DMS153 treated with DMSO at 0.1 percent for 48 hours (cell line): ENCODE results near the gene SMAD5.

Experiments used
- DNase-seq: peaks from one replicate; lab custom pipeline; 2025; ENCODE audit not compliant: unreplicated experiment; lab: John Stamatoyannopoulos, UW

Gene SMAD5

DNA sequence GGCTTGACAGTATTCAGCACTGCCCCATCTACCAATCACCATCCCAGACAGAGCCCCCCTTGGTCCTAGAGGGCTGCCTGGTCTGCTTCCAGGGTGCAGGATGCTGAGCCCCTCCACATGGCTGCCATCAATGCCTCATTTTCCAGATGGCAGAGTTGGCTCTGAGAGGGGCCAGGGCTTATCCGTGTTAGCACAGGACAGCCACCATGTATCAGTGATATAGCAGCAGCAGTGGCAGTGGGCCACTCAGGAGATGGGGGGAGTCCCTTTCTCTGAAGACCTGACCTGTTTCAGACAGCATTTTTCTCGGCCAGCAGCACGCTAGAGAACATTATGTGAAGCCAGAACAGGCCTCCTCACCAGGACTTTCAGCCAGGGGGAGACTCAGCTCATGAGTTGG lies 61.9 kb downstream of the SMAD5 start:
- DNase-seq = no peak

DNA sequence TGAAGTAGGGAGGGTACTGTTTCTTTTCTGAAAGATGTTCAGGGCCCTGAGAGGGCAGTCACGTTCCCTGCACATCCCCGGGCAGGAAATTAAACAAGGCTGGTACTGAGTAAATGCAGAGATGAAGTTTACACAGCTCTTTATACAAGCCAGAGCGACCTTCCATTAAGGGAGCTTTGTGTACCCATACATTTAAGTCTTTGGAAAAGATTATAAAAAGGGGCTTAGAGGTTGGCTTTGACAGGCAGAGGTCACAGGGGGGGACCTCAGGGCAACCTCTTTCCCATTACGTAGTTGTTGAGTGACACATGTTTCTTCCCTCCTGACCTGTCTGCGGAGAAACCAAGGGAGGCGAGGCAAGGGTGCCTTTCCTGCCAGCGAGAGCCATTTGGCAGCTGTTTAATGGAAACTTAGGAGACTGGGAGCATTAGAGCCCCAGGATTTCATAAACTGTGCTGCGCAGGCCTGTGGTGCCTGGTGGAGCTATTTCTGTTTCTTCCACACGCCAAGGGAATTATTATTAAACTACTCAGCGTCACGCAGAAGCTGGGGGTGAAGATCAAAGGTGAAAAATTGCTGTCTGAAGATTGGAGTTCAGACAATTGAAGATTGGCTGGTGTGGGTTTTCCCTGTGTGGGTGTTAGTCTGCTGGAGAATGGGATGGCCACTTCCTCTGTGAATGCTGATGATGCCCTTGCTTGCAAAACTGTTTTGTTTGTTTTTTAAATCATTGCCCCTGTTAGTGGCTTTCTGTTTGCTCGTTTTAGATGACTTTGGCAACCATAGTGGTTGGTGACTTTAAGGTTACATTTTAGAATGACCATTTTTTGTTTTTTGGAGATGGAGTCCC lies 63.6 kb downstream of the SMAD5 start:
- no peak for DNase-seq

DNA sequence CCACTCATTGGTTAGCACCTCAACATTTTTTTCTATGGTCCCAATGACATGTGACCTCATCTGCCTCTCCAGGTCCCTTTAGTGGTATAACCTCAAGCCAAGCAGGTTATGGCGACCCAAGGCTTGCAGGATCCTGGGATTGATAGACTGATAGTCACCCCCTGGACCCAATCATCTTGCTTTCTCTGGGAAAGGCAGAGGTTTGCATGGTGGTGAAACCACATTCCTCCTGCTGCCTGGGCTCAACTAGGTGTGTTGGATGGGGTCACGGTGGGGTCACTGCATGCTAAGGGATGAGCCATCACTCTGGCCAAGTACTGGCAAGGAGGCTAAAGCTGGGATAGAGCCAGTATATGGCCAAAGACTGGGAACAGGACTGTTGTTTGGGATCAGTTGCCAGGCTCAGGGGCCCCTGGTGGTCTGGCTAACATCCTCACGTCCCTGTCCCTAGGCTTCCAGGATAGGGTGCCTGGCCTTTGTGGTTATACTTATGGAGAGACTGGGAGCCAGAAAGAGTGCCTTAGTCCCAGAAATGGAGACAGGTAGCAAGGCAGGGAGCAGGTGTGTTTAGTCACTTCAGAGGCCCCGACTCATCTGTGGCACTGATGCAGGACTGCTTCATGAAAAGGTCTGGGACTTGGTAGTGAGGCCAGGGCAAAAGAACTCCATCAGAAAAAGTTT lies 65.0 kb downstream of the SMAD5 start:
- DNase-seq = no peak

DNA sequence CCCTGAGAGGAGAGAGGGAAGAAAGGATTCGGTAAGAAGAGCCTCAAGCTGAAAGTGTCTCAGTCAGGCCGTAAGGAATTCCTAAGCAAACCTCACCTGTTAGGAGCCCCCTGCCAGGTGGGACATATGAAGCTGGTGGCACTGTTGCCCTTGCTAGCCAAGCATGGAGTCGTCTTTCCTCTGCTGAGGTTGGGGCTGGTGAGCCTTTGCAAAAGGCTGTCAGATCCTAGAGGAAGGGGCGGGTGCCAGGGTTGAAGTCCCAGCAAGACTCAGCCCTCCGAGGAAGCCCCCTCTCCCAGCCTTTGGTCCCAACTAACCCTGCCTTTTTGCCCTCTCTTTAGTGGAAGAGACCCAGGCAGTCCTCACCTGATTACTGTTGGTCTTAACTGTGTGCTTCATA lies 65.8 kb downstream of the SMAD5 start:
- no peak for DNase-seq

DNA sequence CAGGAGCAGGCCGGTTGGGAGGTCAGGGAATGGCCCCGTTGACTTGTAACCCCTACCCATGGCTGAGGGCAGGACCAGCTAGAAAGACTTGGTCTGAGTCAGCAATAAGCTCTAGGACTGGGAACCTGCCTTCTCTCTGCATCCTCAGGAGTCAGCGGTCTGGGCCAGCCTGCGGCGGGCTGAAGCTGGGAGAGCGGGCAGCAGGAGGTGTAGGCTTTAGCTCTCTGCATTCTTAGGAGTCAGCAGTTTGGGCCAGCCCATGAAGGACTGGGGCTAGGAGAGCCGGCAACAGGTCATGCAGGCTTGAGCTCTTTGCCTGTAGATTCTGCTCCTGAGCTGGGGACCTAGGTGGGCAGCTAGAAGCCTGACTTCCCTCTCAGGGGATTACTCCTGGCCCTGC lies 66.8 kb downstream of the SMAD5 start:
- DNase-seq = no peak

DNA sequence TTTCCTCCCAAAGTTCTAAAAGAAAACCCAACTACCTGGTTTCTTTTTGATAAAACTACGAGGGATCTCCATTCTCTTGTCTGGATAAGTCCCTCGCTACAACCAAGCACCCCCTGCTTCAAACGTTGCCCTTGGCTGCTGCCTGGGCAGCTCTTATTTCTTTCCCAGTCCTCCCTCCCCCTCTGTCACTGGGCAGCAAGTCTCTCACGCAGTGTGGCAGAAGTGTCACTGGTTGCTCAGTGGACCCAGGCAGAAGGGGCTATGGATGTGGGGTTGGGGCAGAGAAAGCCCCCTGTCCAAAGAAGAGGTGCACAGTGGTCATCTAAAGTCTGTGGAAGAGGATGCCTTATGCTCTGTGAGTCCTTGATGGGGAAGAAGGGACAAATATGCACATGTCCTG lies 67.5 kb downstream of the SMAD5 start:
- no peak for DNase-seq

DNA sequence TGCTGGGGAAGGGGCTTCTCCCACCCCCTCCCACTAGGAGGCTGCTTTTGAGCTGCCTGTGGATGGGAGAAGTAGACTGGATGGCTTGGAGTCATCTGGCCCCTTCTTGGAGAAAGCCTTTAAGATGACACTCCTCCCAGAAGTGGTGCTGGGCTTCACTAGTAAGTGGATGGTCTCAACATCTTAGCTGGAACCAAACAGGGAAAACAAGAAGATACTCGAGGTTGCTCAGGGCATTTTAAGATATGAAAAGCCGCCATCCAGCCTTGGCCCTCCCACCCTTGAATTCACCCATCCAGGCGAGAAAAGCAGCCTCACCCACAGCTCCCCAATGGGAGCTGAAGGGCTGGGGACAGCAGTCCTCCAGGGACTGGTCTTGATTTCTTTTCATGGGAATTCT lies 68.1 kb downstream of the SMAD5 start:
- no peak for DNase-seq

DNA sequence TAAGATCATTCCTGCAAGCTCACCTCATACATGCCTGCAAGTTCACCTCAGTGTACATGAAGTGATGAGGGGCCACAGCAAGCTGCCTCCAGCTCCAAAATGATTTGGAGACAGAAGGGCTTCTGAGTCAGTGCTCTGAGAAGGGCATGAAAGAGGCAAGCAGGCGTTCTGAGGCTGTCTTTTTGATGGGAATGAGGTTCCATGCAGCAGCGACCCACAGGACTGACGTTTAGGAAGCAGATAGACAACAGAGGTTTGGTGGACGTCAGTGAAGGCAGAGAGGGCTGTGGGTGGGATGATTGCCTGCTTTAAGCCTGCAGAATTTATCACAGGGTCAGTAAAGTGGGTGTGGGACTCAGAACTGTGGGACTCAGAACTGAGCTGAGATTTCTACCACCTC lies 69.2 kb downstream of the SMAD5 start:
- no peak for DNase-seq

DNA sequence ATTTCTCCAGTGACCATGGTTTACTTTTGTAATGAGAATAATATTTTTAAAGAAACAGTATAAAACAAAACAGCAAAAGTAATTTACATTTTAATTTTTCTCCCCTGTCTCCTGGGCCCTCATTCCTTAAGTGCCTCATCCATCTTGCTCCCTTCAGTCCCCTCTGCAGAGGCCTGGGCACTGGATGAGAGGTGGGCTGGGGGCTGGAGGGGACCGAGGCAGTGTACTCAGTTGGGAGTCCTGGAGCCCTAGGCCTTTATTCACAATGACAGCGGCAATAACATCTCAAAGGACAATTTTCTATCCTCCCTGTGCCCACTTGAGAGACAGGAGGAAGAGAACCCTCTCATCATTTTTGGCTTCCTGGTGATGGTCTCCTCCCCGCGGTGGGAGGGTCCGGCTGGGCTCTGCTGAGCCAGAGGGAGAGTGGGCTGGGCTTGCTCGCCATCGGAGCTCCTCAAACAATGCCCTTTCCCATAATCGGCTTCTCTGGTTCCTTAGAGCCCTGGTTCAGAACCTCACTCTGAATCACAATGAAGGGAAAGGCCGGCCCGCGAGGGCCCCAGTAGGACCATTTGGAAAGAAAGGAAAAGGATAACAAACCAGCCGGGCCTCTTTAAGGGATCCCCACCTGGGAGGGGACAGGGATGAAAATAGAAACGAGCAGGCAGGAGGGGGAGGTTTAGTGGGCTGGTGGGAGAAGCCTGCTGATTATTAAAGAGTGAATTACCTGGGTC lies 70.0 kb downstream of the SMAD5 start:
- DNase-seq = no peak

DNA sequence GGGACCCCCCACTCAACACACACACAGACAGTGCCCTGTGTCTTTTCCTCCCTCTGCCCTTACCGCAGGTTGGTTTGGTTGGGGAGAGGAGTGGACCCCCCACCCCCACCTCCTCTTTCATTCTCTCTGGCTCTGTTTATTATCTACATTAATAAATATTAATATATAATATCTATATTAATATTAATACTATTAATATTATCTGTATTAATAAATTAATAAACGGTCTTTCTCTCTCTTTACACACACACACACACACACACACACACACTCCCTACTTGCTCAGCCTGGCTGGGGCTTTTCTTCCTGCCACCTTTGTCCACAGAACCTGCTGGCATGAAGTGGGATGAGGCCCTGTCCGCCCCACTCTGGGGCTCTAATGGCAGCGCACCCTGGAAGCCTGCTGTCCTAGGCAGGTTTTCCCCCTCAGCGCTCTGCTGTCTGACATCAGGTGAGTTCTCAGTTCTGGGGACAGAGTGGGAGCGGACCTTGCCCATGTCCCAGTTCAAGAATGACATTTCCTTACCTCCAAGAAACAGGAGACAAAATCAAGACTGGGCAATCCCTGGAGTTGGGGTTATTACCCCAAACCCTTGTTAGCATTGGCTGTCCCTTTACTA lies 70.8 kb downstream of the SMAD5 start:
- no peak for DNase-seq

DNA sequence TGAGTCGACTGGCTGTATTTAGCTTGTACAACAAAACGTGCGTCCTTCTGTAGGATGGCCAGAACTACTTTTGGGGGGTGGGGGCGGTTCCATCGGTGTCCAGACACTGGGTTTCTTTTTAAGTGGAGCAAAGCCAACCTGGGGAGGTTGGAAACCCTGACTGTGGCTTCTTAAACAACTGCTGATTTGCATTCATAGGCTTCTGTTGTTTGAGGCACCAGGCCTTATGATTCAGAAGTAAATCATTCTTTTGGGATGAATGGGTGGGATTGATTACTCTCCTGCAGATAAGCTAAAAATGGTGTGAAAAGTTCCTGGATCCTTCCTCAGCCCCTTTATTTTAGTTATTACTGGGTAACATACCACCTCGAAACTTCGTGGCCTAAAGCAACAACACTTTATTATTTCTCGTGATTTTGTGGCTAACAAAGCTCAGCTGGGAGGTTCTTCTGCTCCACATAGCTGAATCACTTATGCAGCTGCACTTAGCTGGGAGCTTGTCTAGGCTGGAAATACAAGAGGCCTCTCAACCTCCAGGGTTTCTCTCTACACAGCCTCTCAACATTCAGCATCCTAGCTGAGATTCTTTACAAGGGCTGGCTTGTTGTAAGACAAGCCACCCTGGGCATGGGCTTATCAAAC lies 72.5 kb downstream of the SMAD5 start:
- no peak for DNase-seq

DNA sequence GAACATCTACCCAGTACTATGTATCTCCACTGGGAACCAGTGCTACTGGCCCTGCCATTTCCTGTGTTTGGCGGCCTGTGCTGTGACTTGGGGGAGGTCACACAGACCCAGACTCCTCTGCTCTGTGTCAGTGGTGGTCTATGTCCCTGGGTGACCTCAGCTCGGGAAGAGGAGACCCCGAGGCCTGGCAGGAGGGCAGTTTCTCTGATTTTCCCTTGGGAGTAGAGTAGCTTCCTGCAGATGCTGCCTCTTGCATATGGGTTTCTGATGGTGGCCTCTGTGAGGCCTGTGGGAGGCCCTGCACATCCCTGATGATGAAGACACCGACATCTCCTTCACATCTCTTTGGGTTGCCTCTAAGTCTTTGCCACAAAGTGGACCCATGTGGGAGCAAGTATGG lies 73.3 kb downstream of the SMAD5 start:
- DNase-seq = no peak

DNA sequence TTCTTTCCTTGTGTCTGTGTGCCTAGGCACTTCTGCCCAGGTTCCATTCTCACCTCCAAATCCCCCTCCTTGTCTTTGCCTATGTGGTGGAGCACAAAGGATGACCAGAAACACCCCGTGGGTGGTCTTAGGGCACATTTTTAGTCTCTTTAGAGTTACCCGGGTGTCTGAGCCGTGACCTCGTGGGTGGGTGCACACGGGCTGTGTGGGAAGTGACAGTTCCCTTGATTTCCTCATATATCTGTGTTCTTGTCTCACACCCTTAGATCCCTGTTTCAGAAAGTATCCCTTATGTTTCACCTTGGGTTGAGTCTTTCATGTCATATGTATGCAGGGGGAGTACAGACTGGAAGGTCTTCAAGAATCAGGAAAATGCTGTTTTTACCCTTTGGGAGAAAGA lies 73.7 kb downstream of the SMAD5 start:
- no peak for DNase-seq

DNA sequence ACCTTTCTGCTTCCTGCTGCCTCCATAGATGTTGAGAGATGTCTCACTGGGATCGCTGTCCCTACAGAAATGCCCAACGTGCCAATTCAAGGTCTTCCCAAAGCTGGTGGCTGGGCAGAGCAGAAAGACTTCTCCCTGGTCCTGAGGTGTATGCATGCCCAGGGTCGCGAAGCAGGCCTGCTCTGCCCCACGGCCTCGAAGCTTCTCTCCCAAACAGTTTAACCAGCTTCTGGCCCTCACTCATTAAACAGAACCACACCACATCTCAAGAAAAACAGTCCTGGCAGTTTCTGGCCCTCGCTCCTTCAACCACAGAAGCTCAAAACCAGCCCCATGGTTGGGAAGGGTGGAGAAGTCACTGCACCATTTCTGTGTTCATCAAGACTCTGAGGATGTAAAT lies 75.0 kb downstream of the SMAD5 start:
- no peak for DNase-seq

DNA sequence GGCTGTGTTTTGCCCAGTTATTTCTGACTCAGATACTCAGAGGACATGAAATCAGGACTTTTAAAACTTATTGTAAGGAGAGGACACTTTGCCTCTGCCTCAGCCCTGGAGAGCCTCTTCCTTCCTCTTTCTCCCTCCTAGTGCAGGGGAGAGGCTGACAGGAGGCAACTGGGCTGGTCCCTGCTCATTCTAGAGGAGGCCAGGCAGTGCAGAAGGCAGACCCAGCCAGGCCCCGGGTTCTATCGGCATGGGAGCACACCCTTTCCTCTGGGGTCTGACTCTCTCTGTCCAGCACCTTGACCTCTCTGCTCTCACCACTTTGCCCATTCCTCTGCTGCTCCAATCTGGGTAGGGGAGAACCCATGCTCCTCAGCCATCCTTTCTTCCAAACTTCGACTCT lies 76.3 kb downstream of the SMAD5 start:
- DNase-seq = no peak

DNA sequence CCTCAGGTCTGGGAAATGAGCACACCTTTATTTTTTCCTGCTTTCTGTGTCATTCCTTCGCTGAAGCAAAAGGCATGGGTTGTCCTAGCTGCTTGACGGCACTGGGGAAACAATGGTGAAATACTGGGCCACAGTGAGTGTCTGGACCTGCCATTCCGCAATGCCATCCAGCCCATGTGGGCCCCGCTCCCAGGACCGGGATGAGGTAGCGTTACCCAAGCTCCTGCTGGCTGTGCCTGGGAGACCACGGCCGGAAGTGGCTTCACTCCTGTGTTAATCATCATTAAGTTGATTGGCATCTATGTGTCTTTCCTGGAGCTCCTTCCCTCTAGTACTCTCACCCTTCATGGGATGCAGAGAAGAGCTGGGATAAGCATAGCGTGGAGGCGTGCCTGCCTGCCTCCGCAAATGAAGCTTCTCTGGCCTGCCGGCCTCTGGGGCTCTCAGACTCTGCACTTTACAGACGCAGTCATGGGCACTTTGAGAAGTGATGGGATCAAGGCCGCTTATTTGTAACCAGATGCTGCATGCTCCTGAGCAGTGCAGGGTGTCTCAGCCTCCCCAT lies 76.8 kb downstream of the SMAD5 start:
- no peak for DNase-seq

DNA sequence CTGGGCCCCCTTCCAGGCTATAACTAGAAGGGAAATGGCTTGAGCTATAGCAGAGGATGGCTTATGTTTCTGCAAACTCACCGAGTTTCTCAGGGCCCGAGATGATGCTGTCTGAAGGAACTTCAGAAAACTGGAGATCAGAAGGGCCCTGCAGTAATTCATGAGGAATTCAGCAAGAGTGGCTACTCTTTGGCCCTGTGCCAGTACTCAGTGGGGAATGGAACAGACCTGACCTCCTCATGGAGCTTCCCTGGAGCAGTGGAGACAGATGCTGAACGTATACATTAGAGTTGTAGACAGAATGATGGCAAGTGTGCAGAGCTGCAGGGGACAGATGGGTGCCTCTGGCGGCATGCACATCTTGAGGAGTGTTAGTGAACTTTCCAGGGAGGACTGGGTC lies 77.6 kb downstream of the SMAD5 start:
- no peak for DNase-seq

DNA sequence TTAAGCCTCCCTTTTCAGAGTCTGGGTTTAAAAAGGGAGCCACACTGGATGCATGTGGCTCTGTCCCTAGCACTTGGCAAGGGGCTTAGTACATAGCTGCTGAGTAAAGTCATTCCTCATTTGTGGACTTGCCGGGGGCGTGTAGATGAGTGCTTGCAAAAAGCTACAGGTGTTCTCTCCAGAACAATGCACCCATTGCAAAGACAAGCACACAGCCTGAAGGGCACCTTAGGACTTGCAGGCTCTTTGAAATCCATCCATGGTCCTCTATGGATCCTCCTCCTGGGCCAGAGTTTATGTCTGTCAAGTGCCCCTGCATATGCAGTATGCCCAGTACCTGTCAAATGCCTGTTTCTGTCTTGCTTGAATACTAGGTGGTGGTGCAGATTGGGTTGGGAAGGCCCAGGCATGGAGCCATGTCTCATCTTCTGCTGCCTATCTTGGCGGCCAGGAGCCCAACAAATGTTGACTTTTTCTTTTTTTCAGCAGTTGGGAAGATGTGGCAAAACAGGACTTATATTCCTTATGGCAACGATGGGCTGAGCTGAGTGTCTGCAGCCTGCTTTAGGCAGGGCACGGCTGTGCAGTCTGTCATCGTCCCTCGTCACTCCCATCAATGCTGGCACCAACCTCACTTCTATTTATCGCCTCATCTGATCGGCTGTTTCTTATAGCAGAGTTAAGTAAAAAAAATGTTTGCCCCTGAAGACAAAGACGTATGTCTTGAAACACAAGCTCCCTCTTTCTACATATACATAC lies 78.8 kb downstream of the SMAD5 start:
- DNase-seq = no peak

DNA sequence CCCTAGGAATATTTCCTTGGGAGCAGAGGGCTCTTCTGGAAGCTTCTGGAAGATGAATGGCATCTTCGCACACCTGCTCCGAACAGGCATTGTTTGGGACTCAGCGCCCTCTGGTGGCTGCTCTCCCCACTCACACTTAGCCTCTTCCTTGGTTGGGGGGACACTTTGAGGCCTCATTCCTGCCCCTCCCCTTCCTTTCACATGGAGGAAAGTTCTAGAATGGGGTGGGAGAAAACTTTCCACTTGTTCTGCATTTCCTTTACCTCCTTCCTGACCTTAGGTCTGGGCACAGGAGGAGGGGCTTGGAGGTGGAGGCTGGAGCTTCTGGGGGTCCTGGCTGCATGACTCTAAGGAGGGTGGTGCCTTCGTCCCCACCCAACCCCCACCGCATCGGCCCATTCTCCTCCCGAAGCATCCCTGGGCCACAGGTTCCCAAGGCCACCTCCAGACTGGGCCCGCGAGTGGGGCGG lies 79.6 kb downstream of the SMAD5 start:
- DNase-seq = no peak

DNA sequence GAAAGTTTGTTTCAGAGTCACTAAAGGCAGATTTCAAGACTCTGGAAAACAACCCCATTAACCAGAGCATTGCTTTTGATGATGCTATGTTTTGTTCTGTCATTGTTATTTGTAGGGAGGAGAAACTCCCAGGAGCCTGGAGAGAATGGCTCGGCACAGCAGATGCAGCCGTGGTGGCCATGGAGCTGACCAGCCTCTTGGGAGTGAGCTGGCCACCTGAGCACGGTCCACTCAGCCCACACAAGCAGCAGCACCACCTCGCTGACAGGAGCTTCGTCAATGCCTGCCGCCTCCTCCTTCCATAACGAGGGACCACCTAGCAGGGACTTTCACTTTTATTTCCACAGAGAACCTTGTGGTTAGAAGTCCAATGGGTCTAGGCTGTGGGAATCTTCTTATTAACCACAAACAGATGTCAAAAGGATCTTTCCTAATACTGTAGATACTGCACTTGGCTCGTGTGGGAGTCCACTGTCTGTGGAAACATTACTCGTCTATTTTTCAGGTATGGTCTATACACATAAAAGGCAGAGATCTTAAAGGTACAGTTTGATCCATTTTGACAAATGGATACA lies 81.4 kb downstream of the SMAD5 start:
- DNase-seq = no peak
